Retina (tissue), 1 donor: ENCODE results near the gene SLC25A29.
"Not testable (repeated sequence)": the region's sequence is repeated elsewhere in the genome, so short reads cannot be mapped to it uniquely, and the experiment has no call there.

ENCODE experiments used
- DNase-seq: peaks from one replicate; pipeline ENCODE4 v3.0.0-alpha.2; 2016

Gene SLC25A29

GRCh38 chr14:100292776-100293461 lies 13.3 kb downstream of the SLC25A29 start:
- no peak for DNase-seq

- no peak for DNase-seq
These were observed 13.9 kb downstream of the SLC25A29 start for GRCh38 chr14:100292301-100292775.

GRCh38 chr14:100291305-100292075 lies 14.8 kb downstream of the SLC25A29 start:
- no peak for DNase-seq

- no peak for DNase-seq
These were observed 15.5 kb downstream of the SLC25A29 start for GRCh38 chr14:100290607-100291304.

- peak; percentile 4 for DNase-seq
These were observed 16.2 kb downstream of the SLC25A29 start for GRCh38 chr14:100289916-100290606.

- DNase-seq, result no peak
These were observed 17.7 kb downstream of the SLC25A29 start for GRCh38 chr14:100288382-100289185.

GRCh38 chr14:100287998-100288295 lies 18.3 kb downstream of the SLC25A29 start:
- not testable (repeated sequence) for DNase-seq

GRCh38 chr14:100287202-100287997 lies 18.8 kb downstream of the SLC25A29 start:
- DNase-seq, result no peak

GRCh38 chr14:100286484-100287191 lies 19.6 kb downstream of the SLC25A29 start:
- DNase-seq, result no peak

- no peak for DNase-seq
These were observed 20.3 kb downstream of the SLC25A29 start for GRCh38 chr14:100285913-100286400.

- peak; percentile 87 for DNase-seq
These were observed 21.0 kb downstream of the SLC25A29 start for GRCh38 chr14:100285021-100285912.

GRCh38 chr14:100283984-100284881 lies 22.0 kb downstream of the SLC25A29 start:
- DNase-seq, result peak; percentile 9

- not testable (repeated sequence) for DNase-seq
These were observed 22.8 kb downstream of the SLC25A29 start for GRCh38 chr14:100283436-100283835.

- DNase-seq, result no peak
These were observed 23.4 kb downstream of the SLC25A29 start for GRCh38 chr14:100282766-100283419.

GRCh38 chr14:100282083-100282350 lies 24.2 kb downstream of the SLC25A29 start:
- DNase-seq, result no peak

- DNase-seq, result no peak
These were observed 24.8 kb downstream of the SLC25A29 start for GRCh38 chr14:100281286-100282082.

GRCh38 chr14:100279563-100279962 lies 26.7 kb downstream of the SLC25A29 start:
- no peak for DNase-seq
